Mesendoderm (in vitro differentiated cells): ENCODE measurements around the gene TREH. TPM values are rescaled to one million over a fixed set of nuclear protein-coding genes. Genes with fewer than 3 reads are reported as not detected.
A peak's percentile ranks its signal among the peaks of the same experiment; 100 is the strongest.
"Not testable (repeated sequence)": the region's sequence is repeated elsewhere in the genome, so short reads cannot be mapped to it uniquely, and the experiment has no call there.

Experiments used
- DNase-seq: peaks from one replicate; pipeline ENCODE4 v3.0.0; 2013
- H2AK5ac ChIP-seq: 2 replicates; pipeline ENCODE4 v1.6.1; 2013; ENCODE audit warnings: low read length, inconsistent platforms
- H2BK120ac ChIP-seq: 2 replicates; pipeline ENCODE4 v1.6.1; 2013; ENCODE audit warnings: low read depth, mild to moderate bottlenecking, low read length, moderate library complexity, mixed read lengths
- H2BK15ac ChIP-seq: replicated peaks from 2 replicates; pipeline ENCODE4 v1.6.1; 2013; ENCODE audit warnings: low read depth, mild to moderate bottlenecking, moderate library complexity
- H2BK5ac ChIP-seq: 2 replicates; pipeline ENCODE4 v1.6.1; 2013; ENCODE audit warnings: low read length, inconsistent platforms
- H3K18ac ChIP-seq: 2 replicates; pipeline ENCODE4 v1.6.1; 2013; ENCODE audit warnings: mild to moderate bottlenecking, low read length, mixed read lengths
- H3K23ac ChIP-seq: one replicate; pipeline ENCODE4 v1.6.1; 2013; ENCODE audit warnings: low read length
- H3K27ac ChIP-seq: 2 replicates; pipeline ENCODE4 v1.5.1; 2013; ENCODE audit warnings: low read depth, mild to moderate bottlenecking, inconsistent platforms, low read length, moderate library complexity
- H3K27me3 ChIP-seq: 2 replicates; pipeline ENCODE4 v1.6.1; 2013; ENCODE audit warnings: low read length, control low read depth, mild to moderate bottlenecking, inconsistent platforms; ENCODE audit not compliant: insufficient read depth, poor library complexity
- H3K36me3 ChIP-seq: 2 replicates; pipeline ENCODE4 v1.6.1; 2013; ENCODE audit warnings: low read length, inconsistent platforms; ENCODE audit not compliant: control insufficient read depth, insufficient read depth
- H3K4ac ChIP-seq: one replicate; pipeline ENCODE4 v1.6.1; 2013; ENCODE audit warnings: low read depth, mild to moderate bottlenecking, low read length, moderate library complexity
- H3K4me1 ChIP-seq: 2 replicates; pipeline ENCODE4 v1.6.1; 2013; ENCODE audit warnings: low read depth, low read length, inconsistent platforms; ENCODE audit not compliant: control insufficient read depth
- H3K4me2 ChIP-seq: 2 replicates; pipeline ENCODE4 v1.6.1; 2013; ENCODE audit warnings: low read length
- H3K4me3 ChIP-seq: 2 replicates; pipeline ENCODE4 v1.5.1; 2013; ENCODE audit warnings: mild to moderate bottlenecking, low read length
- H3K56ac ChIP-seq: one replicate; pipeline ENCODE4 v1.6.1; 2013; ENCODE audit warnings: low read length
- H3K79me1 ChIP-seq: 2 replicates; pipeline ENCODE4 v1.6.1; 2013; ENCODE audit warnings: low read length, inconsistent platforms
- H3K79me2 ChIP-seq: 2 replicates; pipeline ENCODE4 v1.6.1; 2013; ENCODE audit warnings: mild to moderate bottlenecking, low read length; ENCODE audit not compliant: control insufficient read depth, insufficient read depth
- H3K9ac ChIP-seq: 2 replicates; pipeline ENCODE4 v1.6.1; 2013; ENCODE audit warnings: low read length, inconsistent platforms
- H4K5ac ChIP-seq: one replicate; pipeline ENCODE4 v1.6.1; 2013; ENCODE audit warnings: low read length
- H4K8ac ChIP-seq: one replicate; pipeline ENCODE4 v1.6.1; 2013; ENCODE audit warnings: low read depth, mild to moderate bottlenecking, control low read depth, low read length, moderate library complexity
- WGBS: extraction: QIAGEN DNeasy Blood & Tissue Kit; methylation state at CpG from one replicate; pipeline ENCODE4 v1.1.7; 2013; ENCODE audit warnings: low lambda C conversion rate, missing lambda C conversion rate; ENCODE audit not compliant: insufficient coverage; ENCODE audit errors: extremely low coverage; 5-methylcytosine and 5-hydroxymethylcytosine counted together
- polyA plus RNA-seq, 2 experiments: library from polyadenylated mRNA; stranded (reverse); fragments of 200-250 nt; gene quantifications; one replicate each; pipeline ENCODE4 v1.2.3, GENCODE V29; 2013

TREH gene, protein sequence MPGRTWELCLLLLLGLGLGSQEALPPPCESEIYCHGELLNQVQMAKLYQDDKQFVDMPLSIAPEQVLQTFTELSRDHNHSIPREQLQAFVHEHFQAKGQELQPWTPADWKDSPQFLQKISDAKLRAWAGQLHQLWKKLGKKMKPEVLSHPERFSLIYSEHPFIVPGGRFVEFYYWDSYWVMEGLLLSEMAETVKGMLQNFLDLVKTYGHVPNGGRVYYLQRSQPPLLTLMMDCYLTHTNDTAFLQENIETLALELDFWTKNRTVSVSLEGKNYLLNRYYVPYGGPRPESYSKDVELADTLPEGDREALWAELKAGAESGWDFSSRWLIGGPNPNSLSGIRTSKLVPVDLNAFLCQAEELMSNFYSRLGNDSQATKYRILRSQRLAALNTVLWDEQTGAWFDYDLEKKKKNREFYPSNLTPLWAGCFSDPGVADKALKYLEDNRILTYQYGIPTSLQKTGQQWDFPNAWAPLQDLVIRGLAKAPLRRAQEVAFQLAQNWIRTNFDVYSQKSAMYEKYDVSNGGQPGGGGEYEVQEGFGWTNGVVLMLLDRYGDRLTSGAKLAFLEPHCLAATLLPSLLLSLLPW
- polyA plus RNA-seq (2013, experiment 1 of 2) = not detected
- polyA plus RNA-seq (2013, experiment 2 of 2) = not detected

DNA sequence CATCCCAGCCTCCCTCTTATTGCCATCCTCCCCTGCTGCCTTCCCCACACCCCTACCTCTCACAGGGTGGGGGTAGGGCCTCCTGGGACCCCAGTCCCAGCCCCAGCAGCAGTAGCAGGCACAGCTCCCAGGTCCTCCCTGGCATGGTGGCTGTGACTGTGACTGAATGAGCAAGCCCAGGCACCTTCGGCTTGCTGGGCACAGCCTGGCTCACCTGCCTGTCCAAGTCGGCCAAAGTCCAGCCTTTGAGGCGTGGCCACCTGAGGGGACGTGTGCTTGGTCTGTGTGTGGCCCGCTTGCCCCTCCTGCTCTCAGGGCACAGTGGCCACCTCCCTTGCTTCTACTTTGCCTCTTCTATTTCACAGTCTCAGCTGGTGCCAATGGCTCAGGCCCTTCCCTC is at the start of gene TREH:
Gene TREH (minus strand): TSS at position 168 of the 400 bp plus-strand sequence. CDS start 23 bp downstream, at position 145.
- Histone ChIP-seq H3K27me3 (no peaks in the 10 kb centered on the region), H3K79me1 (no peaks in the 10 kb centered on the region), H2BK120ac (no peak within 1 kb of the TSS), H3K36me3 (no peaks in the 10 kb centered on the region), H3K56ac (peak within 1 kb of the TSS; percentile 60), H3K23ac (peak within 1 kb of the TSS; percentile 66), H4K5ac (no peak within 1 kb of the TSS), H3K4me1 (peaks cover 3% of the 10 kb centered on the region), H3K27ac (no peak within 1 kb of the TSS), H3K4ac (no peak within 1 kb of the TSS), H2BK15ac (no peak within 1 kb of the TSS), H3K4me2 (no peak within 1 kb of the TSS), H4K8ac (no peak within 1 kb of the TSS), H2BK5ac (no peak within 1 kb of the TSS), H2AK5ac (peak within 1 kb of the TSS; percentile 65), H3K4me3 (no peak within 1 kb of the TSS), H3K18ac (no peak within 1 kb of the TSS), H3K79me2 (no peaks in the 10 kb centered on the region), H3K9ac (no peak within 1 kb of the TSS)
- WGBS = no CpG with 5 or more reads among the region's 5 CpGs
- DNase-seq = no peak

DNA sequence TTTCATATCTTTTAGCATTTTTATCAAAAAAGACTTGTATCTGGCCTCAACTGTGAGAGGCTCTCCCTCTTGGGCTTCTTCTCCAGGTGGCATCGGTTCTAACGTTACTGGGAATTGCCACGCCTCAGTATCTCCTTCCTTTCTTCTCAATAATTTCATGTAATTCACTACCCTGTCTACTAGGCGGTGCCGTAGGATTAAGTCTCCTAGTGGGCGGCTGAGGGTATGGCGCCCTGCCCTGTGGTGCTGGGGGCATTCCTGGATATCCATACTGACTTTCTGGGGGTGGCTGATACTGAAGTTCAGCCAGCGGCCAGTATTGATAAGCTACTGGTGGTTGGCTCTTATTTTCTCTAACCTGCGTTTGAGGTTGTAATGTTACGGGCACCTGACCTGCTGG is 48.7 kb upstream of the TREH start:
- H3K56ac ChIP-seq, H3K4me2 ChIP-seq, H4K5ac ChIP-seq, H2BK15ac ChIP-seq, H2BK120ac ChIP-seq, H3K27me3 ChIP-seq, H3K79me2 ChIP-seq, H3K27ac ChIP-seq, H3K79me1 ChIP-seq, H3K23ac ChIP-seq, DNase-seq, H3K4me3 ChIP-seq, H3K9ac ChIP-seq, H2AK5ac ChIP-seq, H3K4me1 ChIP-seq, H4K8ac ChIP-seq, H3K4ac ChIP-seq, H3K36me3 ChIP-seq, H2BK5ac ChIP-seq, H3K18ac ChIP-seq: not testable (repeated sequence)
- no CpG with 5 or more reads among the region's 10 CpGs for WGBS

DNA sequence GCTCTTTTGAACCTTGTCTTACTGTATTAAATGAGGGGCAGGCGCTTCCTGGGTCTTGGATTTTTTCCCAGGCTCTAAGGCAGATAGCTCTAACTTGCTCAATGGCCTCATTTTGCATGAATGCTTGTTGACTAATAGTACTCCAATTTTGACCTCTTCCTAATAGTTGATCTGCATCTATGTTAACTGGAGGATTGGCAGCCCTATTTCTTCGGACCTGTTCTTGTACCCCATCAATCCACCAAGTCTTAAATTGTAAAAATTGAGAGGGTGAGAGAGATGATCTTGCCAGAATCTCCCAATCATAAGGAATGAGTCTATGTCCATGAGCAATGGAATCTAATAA is 48.2 kb upstream of the TREH start:
- H3K27me3 ChIP-seq, DNase-seq, H3K4ac ChIP-seq, H2BK15ac ChIP-seq, H4K8ac ChIP-seq, H3K9ac ChIP-seq, H2AK5ac ChIP-seq, H2BK120ac ChIP-seq, H3K4me1 ChIP-seq, H4K5ac ChIP-seq, H3K4me3 ChIP-seq, H3K79me1 ChIP-seq, H3K56ac ChIP-seq, H3K36me3 ChIP-seq, H3K27ac ChIP-seq, H3K4me2 ChIP-seq, H2BK5ac ChIP-seq, H3K23ac ChIP-seq, H3K79me2 ChIP-seq, H3K18ac ChIP-seq: not testable (repeated sequence)
- WGBS = no CpG with 5 or more reads among the region's 2 CpGs

DNA sequence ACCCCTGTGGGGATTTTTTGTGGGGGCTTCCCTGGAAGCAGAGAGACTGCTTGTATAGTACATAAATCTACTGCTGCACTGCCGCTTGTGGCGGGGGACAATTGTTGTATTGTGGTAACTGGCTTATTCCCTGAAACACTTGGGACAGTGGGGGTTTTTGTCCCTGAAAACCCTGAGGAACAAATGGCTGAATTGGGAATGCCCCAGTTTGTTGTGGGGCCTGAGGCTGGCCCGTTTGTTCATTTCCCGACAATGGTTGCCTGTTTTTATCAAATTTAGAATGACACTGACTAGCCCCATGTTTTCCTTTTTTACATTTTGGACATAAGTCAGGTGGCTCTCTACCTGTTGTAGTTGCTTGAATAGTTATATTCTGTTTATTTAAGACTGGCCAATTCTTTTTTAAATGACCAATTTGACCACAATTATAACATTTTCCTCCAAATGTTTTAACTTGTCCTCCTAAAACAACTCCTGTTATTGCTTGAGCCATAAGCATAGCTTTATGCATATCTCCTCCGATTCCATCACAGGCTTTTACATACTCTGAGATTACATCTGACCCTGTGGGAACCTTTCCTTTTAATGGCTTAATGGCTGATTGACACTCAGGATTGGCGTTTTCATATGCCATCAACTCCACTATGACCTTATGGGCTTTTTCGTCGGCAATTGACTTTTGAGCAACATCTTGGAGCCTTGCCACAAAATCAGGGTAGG is 47.7 kb upstream of the TREH start:
- H3K18ac ChIP-seq, H2BK5ac ChIP-seq, H3K23ac ChIP-seq, H3K4ac ChIP-seq, H3K36me3 ChIP-seq, H4K5ac ChIP-seq, H4K8ac ChIP-seq, H3K79me2 ChIP-seq, H2BK120ac ChIP-seq, DNase-seq, H3K27me3 ChIP-seq, H3K4me2 ChIP-seq, H3K9ac ChIP-seq, H3K56ac ChIP-seq, H3K79me1 ChIP-seq, H3K4me1 ChIP-seq, H2AK5ac ChIP-seq, H3K4me3 ChIP-seq, H3K27ac ChIP-seq, H2BK15ac ChIP-seq: not testable (repeated sequence)
- WGBS = no CpG with 5 or more reads among the region's 8 CpGs

DNA sequence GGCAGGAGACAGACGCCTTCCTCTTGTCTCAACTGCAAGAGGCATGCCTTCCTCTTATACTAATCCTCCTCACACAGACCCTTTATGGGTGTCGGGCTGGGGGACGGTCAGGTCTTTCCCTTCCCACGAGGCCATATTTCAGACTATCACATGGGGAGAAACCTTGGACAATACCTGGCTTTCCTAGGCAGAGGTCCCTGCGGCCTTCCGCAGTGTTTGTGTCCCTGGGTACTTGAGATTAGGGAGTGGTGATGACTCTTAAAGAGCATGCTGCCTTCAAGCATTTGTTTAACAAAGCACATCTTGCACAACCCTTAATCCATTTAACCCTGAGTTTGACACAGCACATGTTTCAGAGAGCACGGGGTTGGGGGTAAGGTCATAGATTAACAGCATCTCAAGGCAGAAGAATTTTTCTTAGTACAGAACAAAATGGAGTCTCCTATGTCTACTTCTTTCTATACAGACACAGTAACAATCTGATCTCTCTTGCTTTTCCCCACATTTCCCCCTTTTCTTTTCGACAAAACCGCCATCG is 42.1 kb upstream of the TREH start:
- H3K9ac ChIP-seq, H3K4ac ChIP-seq, H4K8ac ChIP-seq, H2BK120ac ChIP-seq, H3K56ac ChIP-seq, H3K27me3 ChIP-seq, H3K4me1 ChIP-seq, H4K5ac ChIP-seq, H3K79me2 ChIP-seq, H3K23ac ChIP-seq, DNase-seq, H3K4me2 ChIP-seq, H3K18ac ChIP-seq, H3K79me1 ChIP-seq, H2BK15ac ChIP-seq, H2BK5ac ChIP-seq, H3K36me3 ChIP-seq, H2AK5ac ChIP-seq, H3K4me3 ChIP-seq, H3K27ac ChIP-seq: not testable (repeated sequence)
- no CpG with 5 or more reads among the region's 10 CpGs for WGBS
